ENCODE data around the gene PLPPR3.
"Not testable (repeated sequence)": the region's sequence is repeated elsewhere in the genome, so short reads cannot be mapped to it uniquely, and the experiment has no call there.

Gene PLPPR3

DNA sequence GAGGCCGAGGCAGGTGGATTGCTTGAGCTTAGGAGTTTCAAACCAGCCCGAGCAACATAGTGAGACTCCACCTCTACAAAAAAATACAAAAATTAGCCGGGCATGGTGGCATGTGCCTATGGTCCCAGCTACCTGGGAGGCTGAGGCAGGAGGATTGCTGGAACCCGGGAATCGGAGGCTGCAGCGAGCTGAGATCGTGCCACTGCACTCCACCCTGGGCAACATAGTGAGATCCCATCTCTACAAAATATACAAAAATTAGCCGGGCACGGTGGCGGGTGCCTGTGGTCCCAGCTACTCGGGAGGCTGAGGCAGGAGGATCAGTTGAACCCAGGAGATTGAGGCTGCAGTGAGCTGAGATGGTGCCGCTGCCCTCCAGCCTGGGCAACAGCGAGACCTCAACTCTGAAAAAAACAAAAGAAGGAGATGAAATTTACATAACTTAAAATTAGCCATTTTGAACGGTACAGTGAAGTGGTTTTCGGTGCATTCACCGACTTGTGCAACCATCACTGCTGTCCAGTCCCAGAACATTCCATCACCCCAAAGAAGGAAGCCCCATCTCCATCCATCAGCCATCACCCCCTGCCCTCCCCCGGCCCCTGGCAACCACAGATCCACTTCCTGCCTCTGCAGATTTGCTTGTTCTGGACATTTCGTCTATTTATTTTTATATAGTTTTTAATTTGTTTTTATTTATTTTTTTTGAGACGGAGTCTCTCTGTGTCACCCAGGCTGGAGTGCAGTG is 4.3 kb upstream of the PLPPR3 start:
- no peak for DNase-seq

DNA sequence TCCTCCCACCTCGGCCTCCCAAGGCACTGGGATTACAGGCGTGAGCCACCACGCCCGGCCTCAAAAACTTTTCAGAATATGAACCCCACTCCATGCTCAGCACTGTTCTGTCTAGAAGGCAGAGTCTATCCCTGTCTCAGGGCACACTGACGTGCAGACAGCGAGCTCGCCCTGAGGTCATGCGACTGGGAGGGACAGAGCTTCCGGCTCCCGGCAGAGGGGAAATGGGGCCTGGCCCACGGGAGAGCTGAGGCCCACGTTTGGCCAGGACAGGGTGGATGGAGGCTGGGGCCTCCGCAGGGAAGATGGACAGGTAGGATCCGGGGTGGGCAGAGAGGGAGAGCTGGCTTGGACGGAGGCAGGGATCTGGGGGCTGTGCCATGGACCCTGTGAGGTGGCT is 3.1 kb upstream of the PLPPR3 start:
- no peak for DNase-seq

DNA sequence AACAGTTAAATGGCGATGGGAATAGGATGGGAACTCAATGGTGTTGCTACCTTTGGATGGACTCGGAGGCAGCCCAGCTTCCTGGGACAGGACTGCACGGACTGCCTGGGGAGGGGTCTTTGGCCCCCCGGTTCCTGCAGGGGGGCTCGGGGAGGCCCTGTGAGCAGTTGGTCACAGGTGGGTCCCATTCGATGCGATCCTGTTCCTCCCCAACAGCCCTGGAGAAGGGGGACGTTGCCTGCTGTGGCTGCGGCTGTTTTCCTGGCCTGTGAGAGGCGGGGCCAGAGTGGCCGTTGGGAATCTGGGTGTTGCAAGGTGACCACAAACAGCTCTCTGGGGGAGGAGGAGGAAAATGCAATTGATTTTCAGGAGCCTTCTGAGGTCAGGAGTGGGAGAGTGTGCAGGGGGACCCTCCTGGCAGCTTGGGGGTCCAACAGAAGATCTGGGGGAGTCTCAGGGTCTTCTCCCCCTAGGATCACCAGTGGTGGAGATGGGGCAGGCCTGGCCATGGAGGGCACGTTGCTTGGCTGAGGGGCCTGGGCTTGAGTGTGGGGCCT is 1.9 kb upstream of the PLPPR3 start:
- no peak for DNase-seq

DNA sequence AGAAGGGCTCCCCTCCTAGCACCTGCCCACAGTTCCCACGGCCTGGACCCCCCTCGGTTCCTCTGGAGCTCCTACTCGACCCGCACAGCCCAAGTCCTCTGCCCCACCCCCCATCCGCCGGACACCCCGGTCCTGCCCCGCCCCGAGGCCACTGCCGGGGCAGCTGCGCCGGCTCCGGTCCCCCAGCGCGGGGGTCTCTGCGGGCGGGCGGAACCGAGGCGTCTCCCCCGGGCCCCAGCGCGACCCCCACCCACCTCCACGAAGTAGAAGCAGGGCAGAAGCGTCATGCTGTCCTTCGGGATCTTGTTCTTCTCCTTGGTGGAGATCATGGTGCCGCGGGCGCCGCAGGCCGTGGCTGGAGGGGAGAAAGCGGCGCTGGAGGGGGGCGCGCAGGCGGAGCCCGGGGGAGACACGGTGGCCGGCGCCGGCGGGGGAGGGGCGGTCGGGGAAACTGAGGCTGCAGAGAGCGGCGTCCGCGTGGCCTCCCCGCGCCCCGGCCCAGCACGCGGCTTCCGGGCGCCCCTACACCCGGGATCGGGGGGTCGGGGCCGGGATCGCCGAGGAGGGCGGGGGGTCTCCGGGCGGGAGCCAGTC is 427 bp downstream of the PLPPR3 start:
- no peak for DNase-seq

DNA sequence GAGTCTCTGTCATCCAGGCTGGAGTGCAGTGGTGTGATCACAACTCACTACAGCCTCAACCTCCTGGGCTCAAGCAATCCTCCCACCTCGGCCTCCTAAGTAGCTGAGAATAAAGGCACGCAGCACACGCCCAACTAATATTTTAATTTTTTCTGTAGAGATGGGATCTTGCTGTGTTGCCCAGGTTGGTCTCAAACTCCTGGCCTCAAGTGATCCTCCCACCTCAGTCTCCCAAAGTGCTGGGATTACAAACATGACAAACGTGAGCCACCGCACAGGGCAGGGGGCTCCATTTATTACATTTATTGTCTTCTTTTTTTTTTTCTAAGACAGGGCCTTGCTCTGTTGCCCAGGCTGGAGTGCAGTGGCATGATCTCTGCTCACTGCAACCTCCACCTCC is 1.5 kb downstream of the PLPPR3 start:
- not testable (repeated sequence) for DNase-seq

DNA sequence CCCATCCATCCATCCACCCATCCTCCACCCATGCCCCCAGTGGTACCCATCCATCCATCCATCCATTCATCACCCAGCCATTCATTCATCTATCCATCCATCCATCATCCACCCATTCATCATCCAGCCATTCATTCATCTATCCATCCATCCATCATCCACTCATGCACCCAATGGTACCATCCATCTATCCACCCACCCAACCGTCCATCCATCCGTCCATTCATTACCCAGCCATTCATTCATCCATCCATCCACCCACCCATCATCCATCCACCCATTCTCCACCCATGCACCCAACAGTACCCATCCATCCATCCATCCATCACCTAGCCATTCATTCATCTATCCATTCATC is 5.3 kb downstream of the PLPPR3 start:
- no peak for DNase-seq

DNA sequence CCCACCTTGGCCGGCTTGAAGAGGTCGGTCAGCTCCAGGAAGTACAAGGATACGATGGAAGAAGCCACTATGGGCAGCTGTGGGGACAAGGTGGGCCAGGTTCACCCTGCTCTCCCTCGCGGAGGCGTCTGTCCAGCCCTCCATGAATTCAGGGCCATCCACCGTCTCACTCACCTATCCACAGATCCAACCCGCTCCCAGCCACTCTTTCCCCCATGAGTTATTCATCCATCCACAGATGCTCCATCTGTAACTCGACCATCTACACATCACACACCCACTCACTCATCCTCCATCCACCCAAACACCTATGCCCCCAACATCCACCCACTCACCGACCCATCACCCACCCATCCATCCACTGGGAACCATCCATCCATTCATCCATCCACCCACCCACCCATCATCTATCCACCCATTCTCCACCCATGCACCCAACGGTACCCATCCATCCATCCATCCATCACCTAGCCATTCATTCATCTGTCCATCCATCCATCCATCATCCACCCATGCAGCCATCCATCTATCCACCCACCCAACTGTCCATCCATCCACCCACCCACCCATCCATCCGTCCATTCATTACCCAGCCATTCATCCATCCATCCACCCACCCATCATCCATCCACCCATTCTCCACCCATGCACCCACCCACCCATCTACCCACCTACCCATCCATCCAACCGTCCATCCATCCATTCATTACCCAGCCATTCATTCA is 5.8 kb downstream of the PLPPR3 start:
- DNase-seq = no peak

DNA sequence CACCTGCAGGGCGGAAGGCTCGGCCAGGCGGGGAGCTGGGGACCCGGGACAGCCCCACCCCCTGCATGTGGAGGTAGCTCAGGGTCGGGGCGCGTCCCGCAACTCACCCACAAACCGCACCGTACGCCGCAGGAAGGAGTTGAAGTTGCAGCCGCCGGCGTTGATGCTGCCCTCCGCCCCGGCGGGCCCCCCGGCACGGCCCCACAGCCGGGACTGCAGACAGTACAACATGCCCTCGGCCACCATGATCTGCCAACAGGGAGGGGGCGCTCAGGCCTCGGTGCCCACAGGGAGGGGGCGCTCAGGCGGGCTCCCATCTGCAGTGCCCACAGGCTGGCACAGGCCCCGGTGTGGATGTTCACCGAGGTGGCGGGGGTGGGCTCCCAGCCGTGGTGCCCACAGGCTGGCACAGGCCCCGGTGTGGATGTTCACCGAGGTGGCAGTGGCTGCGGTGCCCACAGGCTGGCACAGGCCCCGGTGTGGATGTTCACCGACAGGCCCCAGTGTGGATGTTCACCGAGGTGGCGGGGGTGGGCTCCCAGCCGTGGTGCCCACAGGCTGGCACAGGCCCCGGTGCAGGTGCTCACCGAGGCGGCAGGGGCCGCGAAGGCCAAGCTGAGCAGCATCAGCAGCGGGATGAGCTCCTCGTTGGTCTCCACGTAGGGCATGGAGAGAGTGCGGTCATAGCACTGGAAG is 6.5 kb downstream of the PLPPR3 start:
- no peak for DNase-seq

DNA sequence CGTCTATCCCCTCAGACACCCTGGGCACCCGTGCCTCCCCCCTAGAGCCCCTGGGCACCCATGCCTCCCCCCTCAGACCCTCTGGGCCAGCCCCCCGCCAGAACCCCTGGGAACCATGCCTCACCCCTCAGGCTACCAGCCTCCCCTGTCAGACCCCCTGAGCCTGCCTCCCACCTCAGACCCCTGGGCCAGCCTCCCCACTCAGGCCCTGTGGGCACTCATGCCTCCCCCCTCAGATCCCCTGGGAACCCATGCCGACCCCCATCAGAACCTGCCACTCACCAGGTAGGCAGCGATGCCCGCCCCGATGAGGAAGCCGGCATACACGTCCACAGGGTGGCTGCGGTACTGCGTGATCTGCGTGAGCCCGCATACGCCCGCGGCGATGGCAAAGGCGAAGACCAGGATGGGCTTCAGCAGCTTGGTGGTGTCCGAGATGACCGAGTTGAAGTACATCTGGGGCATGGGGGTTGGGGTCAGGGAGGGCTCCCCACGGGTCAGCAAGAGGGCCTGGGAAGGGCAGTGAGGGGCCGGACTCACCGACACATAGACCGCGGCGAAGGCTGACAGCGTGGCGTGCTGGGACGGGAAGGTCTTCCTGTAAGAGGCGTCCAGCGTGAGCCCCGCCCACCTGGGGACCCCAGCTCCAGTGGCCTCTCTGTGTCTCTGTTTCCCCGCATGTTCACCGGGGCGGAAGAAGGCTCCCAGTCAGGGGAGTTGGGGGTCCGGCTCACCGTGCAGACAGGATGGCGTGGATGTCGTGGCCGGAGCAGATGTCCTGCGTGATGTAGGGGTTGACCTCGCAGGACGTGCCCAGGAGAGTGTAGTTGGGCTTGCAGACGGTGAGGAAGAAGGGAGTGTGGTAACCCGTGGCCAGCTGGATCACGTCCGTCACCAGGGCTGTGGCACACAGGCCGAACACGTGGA is 7.3 kb downstream of the PLPPR3 start:
- no peak for DNase-seq

DNA sequence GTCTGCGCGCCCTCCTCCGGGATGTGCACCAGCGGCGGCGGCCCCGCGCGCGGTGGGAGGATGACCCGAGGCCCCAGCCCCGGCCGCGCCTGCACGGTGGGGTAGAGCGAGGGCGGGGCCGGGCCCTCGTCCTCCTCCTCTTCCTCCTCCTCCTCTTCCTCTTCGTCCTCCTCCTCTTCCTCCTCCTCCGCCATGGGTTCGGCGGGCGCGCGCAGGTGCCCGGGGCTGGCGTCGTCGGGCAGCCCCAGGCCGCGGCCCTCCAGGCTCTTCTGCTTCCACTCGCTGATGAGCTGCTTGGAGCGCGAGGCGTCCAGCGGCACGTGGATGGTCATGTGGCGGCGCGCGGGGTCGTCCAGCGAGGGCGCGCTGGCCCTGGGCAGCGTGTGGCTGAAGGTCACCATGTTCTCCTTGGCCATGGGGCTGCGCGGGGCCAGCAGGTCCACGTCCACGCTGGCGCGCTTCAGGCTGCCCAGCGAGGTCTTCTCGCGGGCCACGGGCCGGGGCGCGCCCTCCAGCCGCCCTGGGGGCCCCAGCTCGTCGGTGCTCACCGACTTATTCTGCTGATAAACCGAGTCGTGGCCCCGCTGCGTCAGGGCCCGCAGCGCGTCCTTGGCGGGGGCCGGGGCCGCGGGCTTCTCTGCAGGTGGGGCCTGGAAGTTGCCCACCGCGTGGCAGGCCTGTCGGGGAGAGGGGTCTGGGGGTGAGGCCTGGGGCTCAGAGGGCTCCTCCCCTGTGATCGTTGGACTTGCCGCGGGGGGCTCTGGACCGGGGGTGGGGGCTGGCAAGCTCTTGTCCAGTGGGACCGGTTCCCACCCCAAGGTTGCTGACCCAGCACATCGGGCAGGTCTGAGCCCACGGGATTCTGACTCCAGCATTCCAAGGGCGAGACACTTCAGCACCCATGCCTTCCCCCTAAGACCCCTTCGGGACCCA is 8.3 kb downstream of the PLPPR3 start:
- no peak for DNase-seq

DNA sequence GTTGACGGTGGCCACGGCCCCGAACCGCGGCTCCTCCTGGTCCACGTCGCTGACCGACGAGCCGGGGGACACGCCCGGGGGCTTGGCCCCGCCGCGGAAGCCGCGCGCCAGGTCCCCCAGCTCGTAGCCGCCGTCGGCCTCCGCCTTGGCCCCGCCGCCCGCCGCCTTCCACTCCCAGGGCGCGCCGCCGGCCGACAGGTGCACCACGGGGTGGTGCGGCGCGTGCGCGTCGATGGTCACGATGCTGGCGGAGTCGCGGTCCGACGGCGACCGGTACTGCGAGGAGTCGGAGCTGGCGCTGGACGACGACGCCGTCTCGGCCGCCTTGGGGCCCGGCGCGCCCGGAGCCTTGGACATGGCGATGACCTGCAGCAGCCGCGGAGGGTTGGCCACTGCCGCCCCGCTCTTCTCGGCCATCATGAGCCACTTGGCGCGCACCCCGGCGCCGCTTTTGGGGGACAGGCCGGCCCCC is 9.0 kb downstream of the PLPPR3 start:
- DNase-seq = no peak

DNA sequence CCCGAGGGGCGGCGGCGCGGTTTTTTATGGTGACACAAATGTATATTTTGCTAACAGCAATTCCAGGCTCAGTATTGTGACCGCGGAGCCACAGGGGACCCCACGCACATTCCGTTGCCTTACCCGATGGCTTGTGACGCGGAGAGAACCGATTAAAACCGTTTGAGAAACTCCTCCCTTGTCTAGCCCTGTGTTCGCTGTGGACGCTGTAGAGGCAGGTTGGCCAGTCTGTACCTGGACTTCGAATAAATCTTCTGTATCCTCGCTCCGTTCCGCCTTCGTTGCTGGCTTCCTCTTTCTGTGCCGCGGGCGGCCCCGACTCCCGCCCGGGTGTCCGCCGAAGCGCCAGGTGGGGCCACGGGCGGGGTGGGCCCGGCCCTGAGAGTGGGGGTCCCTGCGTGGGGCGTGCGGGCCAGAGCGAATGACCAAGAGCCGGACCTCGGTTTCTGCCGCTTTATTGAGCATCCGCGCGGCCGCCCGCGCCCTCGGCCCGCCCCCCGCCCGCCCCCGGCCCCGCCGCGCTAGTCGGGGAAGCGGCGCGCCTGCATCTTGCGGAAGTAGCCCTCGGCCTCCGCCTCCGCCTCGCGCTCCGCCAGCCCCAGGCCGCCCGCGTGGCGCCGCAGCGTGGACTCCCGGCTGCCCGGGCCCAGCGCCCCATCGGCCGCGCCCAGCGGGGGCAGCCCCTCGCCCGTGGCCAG is 9.6 kb downstream of the PLPPR3 start:
- no peak for DNase-seq

DNA sequence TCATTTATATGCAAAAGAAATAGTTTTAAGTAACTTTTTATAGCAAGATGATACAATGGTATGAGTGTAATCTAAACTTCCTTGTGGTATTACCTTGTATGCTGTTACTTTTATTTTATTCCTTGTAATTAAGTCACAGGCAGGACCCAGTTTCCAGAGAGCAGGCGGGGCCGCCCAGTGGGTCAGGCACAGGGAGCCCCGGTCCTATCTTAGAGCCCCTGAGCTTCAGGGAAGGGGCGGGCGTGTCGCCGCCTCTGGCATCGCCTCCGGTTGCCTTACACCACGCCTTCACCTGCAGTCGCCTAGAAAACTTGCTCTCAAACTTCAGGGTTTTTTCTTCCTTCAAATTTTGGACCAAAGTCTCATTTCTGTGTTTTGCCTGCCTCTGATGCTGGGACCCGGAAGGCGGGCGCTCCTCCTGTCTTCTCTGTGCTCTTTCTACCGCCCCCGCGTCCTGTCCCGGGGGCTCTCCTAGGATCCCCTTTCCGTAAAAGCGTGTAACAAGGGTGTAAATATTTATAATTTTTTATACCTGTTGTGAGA is 10.2 kb downstream of the PLPPR3 start:
- no peak for DNase-seq

DNA sequence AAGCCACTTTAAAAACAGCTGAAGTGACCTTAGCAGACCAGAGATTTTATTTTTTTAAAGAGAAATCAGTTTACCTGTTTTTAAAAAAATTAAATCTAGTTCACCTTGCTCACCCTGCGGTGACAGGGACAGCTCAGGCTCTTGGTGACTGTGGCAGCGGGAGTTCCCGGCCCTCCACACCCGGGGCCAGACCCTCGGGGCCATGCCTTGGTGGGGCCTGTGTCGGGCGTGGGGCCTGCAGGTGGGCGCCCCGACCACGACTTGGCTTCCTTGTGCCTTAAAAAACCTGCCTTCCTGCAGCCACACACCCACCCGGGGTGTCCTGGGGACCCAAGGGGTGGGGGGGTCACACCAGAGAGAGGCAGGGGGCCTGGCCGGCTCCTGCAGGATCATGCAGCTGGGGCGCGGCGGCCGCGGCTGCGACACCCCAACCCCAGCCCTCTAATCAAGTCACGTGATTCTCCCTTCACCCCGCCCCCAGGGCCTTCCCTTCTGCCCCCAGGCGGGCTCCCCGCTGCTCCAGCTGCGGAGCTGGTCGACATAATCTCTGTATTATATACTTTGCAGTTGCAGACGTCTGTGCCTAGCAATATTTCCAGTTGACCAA is 10.8 kb downstream of the PLPPR3 start:
- DNase-seq = no peak

DNA sequence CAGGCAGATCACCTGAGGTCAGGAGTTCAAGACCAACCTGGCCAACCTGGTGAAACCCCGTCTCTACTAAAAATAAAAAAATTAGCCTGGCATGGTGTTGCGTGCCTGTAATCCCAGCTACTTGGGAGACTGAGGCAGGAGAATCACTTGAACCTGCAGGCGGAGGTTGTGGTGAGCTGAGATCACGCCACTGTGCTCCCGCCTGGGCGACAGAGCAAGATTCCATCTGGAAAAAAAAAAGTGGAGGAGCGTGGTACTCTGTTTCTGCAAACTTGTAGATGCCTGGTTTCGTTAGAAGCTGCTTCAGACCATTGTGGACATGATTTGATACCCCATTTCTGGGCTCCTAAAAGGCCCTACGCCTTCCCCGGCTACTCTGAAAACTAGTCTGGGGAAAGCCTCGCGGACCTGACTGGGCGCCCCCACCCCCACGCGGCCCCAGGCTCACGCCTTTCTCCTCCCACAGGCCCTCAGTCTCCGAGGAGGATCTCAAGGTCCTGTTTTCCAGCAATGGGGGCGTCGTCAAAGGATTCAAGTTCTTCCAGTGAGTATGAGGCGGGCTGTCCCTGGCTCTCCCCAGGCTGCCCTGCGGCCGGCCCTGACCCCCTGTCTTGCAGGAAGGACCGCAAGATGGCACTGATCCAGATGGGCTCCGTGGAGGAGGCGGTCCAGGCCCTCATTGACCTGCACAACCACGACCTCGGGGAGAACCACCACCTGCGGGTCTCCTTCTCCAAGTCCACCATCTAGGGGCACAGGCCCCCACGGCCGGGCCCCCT is 11.5 kb downstream of the PLPPR3 start:
- DNase-seq = no peak

DNA sequence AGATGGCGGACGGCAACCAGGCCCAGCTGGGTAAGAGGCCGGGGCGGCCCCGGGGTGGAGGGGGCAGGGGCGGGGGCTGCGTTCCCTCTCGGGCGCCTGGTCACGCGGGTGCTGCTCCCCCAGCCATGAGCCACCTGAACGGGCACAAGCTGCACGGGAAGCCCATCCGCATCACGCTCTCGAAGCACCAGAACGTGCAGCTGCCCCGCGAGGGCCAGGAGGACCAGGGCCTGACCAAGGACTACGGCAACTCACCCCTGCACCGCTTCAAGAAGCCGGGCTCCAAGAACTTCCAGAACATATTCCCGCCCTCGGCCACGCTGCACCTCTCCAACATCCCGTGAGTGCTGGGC is 13.4 kb downstream of the PLPPR3 start:
- DNase-seq = no peak

DNA sequence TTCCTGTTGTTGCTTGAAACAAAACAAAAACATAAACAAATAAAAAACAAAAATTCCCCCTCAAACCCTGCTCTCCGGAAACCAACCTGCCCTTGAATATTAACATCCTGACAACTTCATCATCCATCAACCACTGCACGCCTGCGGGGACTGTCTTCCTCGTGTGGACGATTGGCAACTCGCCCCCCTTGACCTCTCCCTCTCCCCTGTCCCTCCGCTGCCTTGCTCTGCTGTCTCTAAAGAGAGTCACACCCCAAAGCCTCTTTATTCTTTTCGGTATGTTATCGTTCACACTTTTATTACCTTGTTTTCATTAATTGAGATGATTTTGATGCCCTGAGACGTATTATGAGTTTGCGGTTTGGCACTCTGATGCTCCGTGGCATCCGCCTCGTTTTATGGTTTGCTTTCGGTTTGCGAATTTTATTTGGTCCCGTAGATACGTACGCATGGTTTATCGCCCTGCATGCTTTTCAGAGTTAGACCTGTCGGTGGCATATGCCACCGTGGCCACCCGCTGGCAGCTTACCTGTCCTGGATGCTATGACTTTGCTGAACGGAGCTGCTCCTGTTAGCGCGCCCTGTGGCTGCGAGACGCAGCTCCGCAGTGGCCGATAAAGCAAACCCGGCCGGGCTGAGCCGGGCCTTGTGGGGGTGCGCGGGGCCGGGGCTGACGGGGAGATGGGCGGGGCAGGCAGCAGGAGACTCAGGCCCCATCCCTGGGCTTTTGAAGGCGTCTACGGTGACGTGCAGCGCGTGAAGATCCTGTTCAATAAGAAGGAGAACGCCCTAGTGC is 13.9 kb downstream of the PLPPR3 start:
- DNase-seq = no peak

DNA sequence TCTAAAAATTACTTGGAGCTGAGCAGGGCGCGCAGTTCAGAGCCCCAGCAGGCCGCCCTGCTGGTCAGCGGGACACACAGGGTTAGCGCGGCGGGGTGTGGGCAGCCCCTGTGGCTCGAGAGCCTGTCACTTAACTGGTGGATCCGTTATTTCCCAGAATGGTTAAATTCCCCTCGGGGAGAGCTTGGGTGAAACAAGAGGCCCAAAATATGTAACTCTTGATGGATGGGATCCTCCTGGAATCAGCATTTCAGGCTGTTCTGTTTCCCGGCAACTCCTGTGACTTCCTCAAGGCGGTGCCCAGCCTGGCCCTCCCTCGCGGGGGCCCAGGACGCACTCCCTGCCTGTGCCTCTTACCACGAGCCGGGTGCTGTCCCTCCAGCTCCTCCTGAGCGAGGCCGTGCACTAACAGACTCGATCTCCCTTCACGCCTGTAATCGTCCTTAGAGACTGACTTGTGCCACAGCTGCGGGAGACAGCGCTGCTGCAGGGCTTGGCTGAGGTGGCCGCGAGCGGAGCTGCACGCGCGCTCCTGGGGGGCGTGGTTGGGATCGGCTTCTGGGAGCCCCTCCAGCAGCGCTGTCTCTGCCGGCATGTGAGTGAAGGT is 14.8 kb downstream of the PLPPR3 start:
- DNase-seq = no peak

Data from COR-L47 (cell line).